Mesendoderm (in vitro differentiated cells): ENCODE results near the gene HERPUD1.

Experiments
- DNase-seq: peaks from one replicate; pipeline ENCODE4 v3.0.0; 2013
- H2AK5ac ChIP-seq: 2 replicates; pipeline ENCODE4 v1.6.1; 2013; ENCODE audit warnings: low read length, inconsistent platforms
- H2BK120ac ChIP-seq: 2 replicates; pipeline ENCODE4 v1.6.1; 2013; ENCODE audit warnings: low read depth, mild to moderate bottlenecking, low read length, moderate library complexity, mixed read lengths
- H2BK15ac ChIP-seq: replicated peaks from 2 replicates; pipeline ENCODE4 v1.6.1; 2013; ENCODE audit warnings: low read depth, mild to moderate bottlenecking, moderate library complexity
- H2BK5ac ChIP-seq: 2 replicates; pipeline ENCODE4 v1.6.1; 2013; ENCODE audit warnings: low read length, inconsistent platforms
- H3K18ac ChIP-seq: 2 replicates; pipeline ENCODE4 v1.6.1; 2013; ENCODE audit warnings: mild to moderate bottlenecking, low read length, mixed read lengths
- H3K23ac ChIP-seq: one replicate; pipeline ENCODE4 v1.6.1; 2013; ENCODE audit warnings: low read length
- H3K27ac ChIP-seq: 2 replicates; pipeline ENCODE4 v1.5.1; 2013; ENCODE audit warnings: low read depth, mild to moderate bottlenecking, inconsistent platforms, low read length, moderate library complexity
- H3K27me3 ChIP-seq: 2 replicates; pipeline ENCODE4 v1.6.1; 2013; ENCODE audit warnings: low read length, control low read depth, mild to moderate bottlenecking, inconsistent platforms; ENCODE audit not compliant: insufficient read depth, poor library complexity
- H3K36me3 ChIP-seq: 2 replicates; pipeline ENCODE4 v1.6.1; 2013; ENCODE audit warnings: low read length, inconsistent platforms; ENCODE audit not compliant: control insufficient read depth, insufficient read depth
- H3K4ac ChIP-seq: one replicate; pipeline ENCODE4 v1.6.1; 2013; ENCODE audit warnings: low read depth, mild to moderate bottlenecking, low read length, moderate library complexity
- H3K4me1 ChIP-seq: 2 replicates; pipeline ENCODE4 v1.6.1; 2013; ENCODE audit warnings: low read depth, low read length, inconsistent platforms; ENCODE audit not compliant: control insufficient read depth
- H3K4me2 ChIP-seq: 2 replicates; pipeline ENCODE4 v1.6.1; 2013; ENCODE audit warnings: low read length
- H3K4me3 ChIP-seq: 2 replicates; pipeline ENCODE4 v1.5.1; 2013; ENCODE audit warnings: mild to moderate bottlenecking, low read length
- H3K56ac ChIP-seq: one replicate; pipeline ENCODE4 v1.6.1; 2013; ENCODE audit warnings: low read length
- H3K79me1 ChIP-seq: 2 replicates; pipeline ENCODE4 v1.6.1; 2013; ENCODE audit warnings: low read length, inconsistent platforms
- H3K79me2 ChIP-seq: 2 replicates; pipeline ENCODE4 v1.6.1; 2013; ENCODE audit warnings: mild to moderate bottlenecking, low read length; ENCODE audit not compliant: control insufficient read depth, insufficient read depth
- H3K9ac ChIP-seq: 2 replicates; pipeline ENCODE4 v1.6.1; 2013; ENCODE audit warnings: low read length, inconsistent platforms
- H4K5ac ChIP-seq: one replicate; pipeline ENCODE4 v1.6.1; 2013; ENCODE audit warnings: low read length
- H4K8ac ChIP-seq: one replicate; pipeline ENCODE4 v1.6.1; 2013; ENCODE audit warnings: low read depth, mild to moderate bottlenecking, control low read depth, low read length, moderate library complexity
- WGBS: extraction: QIAGEN DNeasy Blood & Tissue Kit; methylation state at CpG from one replicate; pipeline ENCODE4 v1.1.7; 2013; ENCODE audit warnings: low lambda C conversion rate, missing lambda C conversion rate; ENCODE audit not compliant: insufficient coverage; ENCODE audit errors: extremely low coverage; 5-methylcytosine and 5-hydroxymethylcytosine counted together

HERPUD1 gene

DNA sequence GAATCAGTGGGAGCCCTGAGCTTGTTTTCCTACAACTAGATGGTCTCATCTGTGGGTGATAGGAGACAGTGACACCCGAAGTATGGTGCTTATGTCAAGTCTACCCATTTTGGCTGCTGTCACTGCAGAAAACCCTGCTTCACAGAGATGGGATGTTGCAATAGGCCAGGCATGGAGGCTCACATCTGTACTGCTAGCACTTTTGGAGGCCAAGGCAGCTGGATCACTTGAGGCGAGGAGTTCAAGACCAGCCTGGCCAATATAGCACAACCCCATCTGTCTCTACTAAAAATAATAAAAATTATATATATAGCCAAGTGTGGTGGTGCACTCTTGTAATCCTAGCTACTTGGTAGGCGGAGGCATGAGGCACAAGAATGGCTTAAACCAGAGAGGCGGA is 2.3 kb upstream of the HERPUD1 start:
- WGBS = no CpG with 5 or more reads among the region's 4 CpGs
- Histone ChIP-seq H3K4me1 (peaks cover 4% of the 10 kb centered on the region), H3K4me2 (no peak overlapping the region), H3K9ac (no peak overlapping the region), H2BK15ac (no peak overlapping the region), H3K4ac (no peak overlapping the region), H2BK120ac (no peak overlapping the region), H3K79me2 (peaks cover 23% of the 10 kb centered on the region), H3K56ac (no peak overlapping the region), H3K4me3 (no peak overlapping the region), H2BK5ac (no peak overlapping the region), H3K23ac (no peak overlapping the region), H2AK5ac (no peak overlapping the region), H3K18ac (no peak overlapping the region), H4K5ac (no peak overlapping the region), H3K36me3 (no peaks in the 10 kb centered on the region), H3K79me1 (peaks cover 5% of the 10 kb centered on the region), H4K8ac (no peak overlapping the region), H3K27ac (no peak overlapping the region), H3K27me3 (no peaks in the 10 kb centered on the region)
- no peak for DNase-seq

DNA sequence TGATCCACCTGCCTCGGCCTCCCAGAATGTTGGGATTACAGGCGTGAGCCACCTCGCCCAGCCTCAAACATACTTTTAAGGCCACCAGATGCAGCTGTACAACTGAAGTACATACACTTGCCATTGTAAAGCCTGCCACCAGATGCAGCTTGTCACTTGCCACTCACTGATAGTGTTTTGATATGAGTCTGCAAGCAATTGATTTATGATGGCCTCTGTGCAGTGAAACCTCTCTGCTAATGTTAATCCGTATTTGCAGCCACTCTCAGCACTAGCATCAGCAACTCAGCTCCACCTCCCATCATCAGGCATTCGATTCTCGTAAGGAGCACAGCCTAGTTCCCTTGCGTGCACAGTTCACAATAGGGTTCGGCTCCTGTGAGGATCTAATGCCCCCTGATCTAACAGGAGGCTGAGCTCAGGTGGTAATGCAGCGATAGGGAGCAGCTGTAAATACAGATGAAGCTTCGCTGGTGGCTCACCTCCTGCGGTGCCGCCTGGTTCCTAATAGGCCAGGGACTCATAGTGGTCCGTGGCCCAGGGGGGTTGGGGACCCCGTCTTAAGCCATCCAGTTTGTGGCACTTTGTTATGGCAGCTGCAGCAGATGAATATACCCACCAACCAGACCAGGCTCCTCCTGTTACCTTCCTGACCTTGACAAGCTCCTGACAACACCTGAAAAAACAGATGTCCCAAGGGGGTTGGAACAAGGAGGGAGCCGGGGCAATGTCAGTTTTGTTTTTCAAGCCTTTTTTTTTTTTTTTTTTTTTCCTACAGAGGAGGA is 1.3 kb upstream of the HERPUD1 start:
- H3K27ac ChIP-seq = no peak overlapping the region
- WGBS = no CpG with 5 or more reads among the region's 15 CpGs

DNA sequence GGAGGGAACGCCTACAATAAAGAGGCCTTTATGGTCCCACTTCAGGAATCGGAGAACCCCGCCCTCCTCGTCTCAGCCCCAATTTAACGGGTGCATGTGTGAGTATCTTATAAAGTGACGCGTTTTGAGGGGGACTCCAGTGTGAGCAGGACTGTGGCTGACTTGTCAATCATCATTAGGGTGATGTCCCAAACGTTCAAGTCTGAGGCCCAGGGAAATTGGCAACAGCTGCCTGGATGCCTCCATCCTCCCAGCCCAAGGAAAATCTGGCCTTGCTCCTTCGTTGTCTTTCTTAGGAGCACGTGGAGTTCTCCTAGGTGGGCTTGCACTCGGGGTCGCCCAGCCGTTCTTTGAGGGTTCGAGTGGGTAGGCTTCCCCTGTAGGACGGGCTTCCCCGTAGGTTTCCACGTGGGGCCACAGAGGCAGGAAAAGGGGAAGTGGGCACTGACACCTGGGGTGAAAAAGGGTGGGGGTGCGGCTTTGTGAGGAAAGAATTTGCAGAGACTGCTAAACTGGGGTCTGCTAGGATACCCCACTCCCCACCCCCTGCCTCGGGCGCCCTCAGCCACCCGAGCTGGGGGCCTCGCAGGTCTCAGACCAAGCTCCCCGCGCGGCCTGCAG is 561 bp upstream of the HERPUD1 start:
- Histone ChIP-seq H3K23ac (peak overlapping the region; percentile 56), H4K5ac (no peak overlapping the region), H3K27ac (no peak overlapping the region), H3K79me2 (peaks cover 29% of the 10 kb centered on the region), H3K56ac (peak overlapping the region; percentile 91), H3K4me2 (peak overlapping the region; percentile 34), H3K4me3 (no peak overlapping the region), H3K4ac (peak overlapping the region; percentile 94), H3K4me1 (peaks cover 4% of the 10 kb centered on the region), H3K9ac (peak overlapping the region; percentile 60), H3K36me3 (no peaks in the 10 kb centered on the region), H3K27me3 (no peaks in the 10 kb centered on the region), H2BK120ac (no peak overlapping the region), H2AK5ac (peak overlapping the region; percentile 87), H2BK15ac (no peak overlapping the region), H4K8ac (no peak overlapping the region), H3K18ac (peak overlapping the region; percentile 41), H3K79me1 (peaks cover 10% of the 10 kb centered on the region), H2BK5ac (peak overlapping the region; percentile 71)
- DNase-seq = peak; percentile 51
- no CpG with 5 or more reads among the region's 25 CpGs for WGBS

More for the DNA sequence above, 1.3 kb upstream of the HERPUD1 start:
- Histone ChIP-seq H3K27me3 (no peaks in the 10 kb centered on the region), H4K8ac (no peak overlapping the region), H3K56ac (no peak overlapping the region), H3K23ac (no peak overlapping the region), H3K4ac (no peak overlapping the region), H4K5ac (no peak overlapping the region), H3K9ac (no peak overlapping the region), H3K4me3 (no peak overlapping the region), H2AK5ac (no peak overlapping the region), H2BK15ac (no peak overlapping the region), H3K79me1 (peaks cover 10% of the 10 kb centered on the region), H2BK120ac (no peak overlapping the region), H3K4me2 (no peak overlapping the region), H3K36me3 (no peaks in the 10 kb centered on the region), H3K4me1 (peaks cover 4% of the 10 kb centered on the region), H3K18ac (no peak overlapping the region), H2BK5ac (no peak overlapping the region), H3K79me2 (peaks cover 29% of the 10 kb centered on the region)
- DNase-seq = no peak

DNA sequence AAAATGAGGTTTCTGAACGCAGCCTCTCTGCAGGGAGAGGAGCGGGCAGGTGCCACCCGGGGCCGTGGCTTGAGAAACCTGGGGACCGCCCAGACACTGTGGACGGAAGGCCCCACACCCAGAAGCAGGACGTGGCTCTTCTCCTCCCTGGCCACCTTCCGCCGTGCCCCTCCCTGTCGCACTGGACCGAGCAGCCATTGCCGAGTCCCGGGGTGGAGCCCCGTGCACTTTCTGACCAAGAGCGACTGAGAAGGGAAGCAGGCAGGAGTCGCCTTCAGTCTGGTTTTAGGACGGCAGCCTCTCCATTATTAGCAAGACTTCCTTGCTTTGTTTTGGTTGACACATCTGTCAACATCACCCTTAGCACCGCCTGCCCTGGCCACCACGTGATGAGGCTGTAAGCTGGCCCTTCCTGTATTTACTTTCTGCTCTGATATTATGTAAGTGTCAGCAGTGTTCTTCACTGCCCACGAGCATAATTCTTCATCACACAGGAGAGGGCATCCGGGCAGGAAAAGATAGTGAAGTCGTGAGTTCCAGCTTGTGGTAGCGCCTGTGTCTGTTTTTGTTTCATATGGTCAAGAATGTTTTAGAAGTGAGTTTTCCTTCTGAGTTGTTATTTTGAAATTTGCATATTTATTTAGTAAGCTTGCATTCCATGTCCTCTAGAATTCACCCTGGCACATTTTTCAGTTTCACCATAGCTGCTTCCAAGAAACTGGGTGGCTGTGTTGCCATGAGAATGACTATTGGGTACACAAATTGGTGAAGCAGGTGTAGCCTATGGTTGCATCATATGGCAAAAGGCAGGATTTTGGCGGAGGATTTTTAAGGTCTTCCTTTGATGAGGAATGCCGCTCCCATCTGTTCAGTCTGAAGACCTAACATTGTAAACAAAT is 1.0 kb downstream of the HERPUD1 start:
- Histone ChIP-seq H3K23ac (peak overlapping the region; percentile 89), H3K9ac (peak overlapping the region; percentile 98), H4K8ac (no peak overlapping the region), H3K4me1 (peaks cover 4% of the 10 kb centered on the region), H3K4me3 (peak overlapping the region; percentile 88), H3K79me2 (peaks cover 30% of the 10 kb centered on the region), H2AK5ac (no peak overlapping the region), H2BK5ac (no peak overlapping the region), H3K4ac (no peak overlapping the region), H3K79me1 (peaks cover 13% of the 10 kb centered on the region), H3K18ac (no peak overlapping the region), H2BK15ac (no peak overlapping the region), H4K5ac (no peak overlapping the region), H3K4me2 (peak overlapping the region; percentile 88), H3K27ac (no peak overlapping the region), H3K27me3 (no peaks in the 10 kb centered on the region), H3K36me3 (peaks cover 5% of the 10 kb centered on the region), H3K56ac (peak overlapping the region; percentile 97), H2BK120ac (no peak overlapping the region)
- no CpG with 5 or more reads among the region's 25 CpGs for WGBS
- peak; percentile 67 for DNase-seq

DNA sequence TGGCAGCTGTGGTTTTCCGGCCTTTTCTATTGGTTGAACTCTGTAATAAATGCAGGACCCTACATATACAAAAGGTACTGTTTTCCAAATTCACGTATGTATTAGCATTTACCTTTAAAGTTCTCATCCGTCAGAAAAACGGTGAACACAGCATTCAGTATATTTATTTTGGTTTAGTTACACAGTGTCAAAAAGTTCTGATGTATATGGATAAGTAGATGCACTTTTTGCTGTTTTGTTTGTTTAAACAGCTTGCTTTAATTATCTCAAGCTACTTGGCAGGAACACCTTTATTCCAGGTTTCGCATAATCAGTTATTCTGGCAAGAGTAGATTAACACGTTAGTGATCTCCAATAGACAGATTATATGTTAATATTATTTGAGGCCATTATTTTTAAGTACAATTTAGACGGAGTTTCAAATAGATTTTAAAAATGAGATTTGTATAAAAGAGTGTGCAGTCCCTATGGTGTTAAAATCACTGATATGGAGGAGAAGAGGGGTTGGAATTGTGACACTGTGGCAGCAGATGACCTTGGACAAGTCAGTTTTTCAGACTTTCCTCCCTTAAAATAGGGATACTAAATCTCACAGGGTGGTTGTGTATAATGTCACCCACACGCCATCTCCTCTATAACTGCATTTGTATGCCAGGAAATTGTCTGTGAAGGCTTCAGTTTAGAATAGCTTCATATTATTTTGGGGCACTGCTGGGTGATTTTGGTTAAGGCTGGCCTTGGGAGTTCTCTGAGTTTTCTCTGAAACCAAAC is 2.1 kb downstream of the HERPUD1 start:
- no peak overlapping the region for H2BK120ac ChIP-seq
- H3K23ac ChIP-seq = no peak overlapping the region
- no peak overlapping the region for H3K4ac ChIP-seq
- no peaks in the 10 kb centered on the region for H3K27me3 ChIP-seq
- H2BK15ac ChIP-seq = no peak overlapping the region
- H2BK5ac ChIP-seq = no peak overlapping the region
- H3K79me1 ChIP-seq = peaks cover 15% of the 10 kb centered on the region
- peak overlapping the region; percentile 42 for H3K4me2 ChIP-seq
- peaks cover 4% of the 10 kb centered on the region for H3K4me1 ChIP-seq
- WGBS = 100% methylated on average over 1 of the region's 8 CpGs
- peak overlapping the region; percentile 59 for H3K9ac ChIP-seq
- H2AK5ac ChIP-seq = no peak overlapping the region
- no peak overlapping the region for H3K4me3 ChIP-seq
- no peak overlapping the region for H4K5ac ChIP-seq
- no peak overlapping the region for H3K18ac ChIP-seq
- DNase-seq = no peak
- no peak overlapping the region for H3K27ac ChIP-seq
- no peak overlapping the region for H3K56ac ChIP-seq
- H3K36me3 ChIP-seq = peaks cover 6% of the 10 kb centered on the region
- peaks cover 30% of the 10 kb centered on the region for H3K79me2 ChIP-seq
- no peak overlapping the region for H4K8ac ChIP-seq
